Right cardiac atrium (tissue), 5 donors: ENCODE results near the gene SMARCA2. TPM values are rescaled to one million over a fixed set of nuclear protein-coding genes. Genes with fewer than 3 reads are reported as not detected.

Experiments
- ATAC-seq, 2 donors: fragments of 200-7000 bp; cut with Tn5 transposase; one replicate each; pipeline versions ENCODE4 v1.8.0 to v1.9.1; 2020; ENCODE audit warnings: moderate library complexity in 2 of 2, mild to moderate bottlenecking in 1 of 2
- DNase-seq, 3 donors: peaks; one replicate each; pipeline ENCODE4 v3.0.0-alpha.2; 2020
- H3K27ac ChIP-seq: one replicate; pipeline ENCODE4 v1.5.1; 2013; ENCODE audit warnings: mild to moderate bottlenecking, low read length, control low read depth, moderate library complexity
- H3K27me3 ChIP-seq: one replicate; pipeline ENCODE4 v1.6.1; 2013; ENCODE audit not compliant: control insufficient read depth, insufficient read depth
- H3K4me1 ChIP-seq: one replicate; pipeline ENCODE4 v1.6.1; 2013; ENCODE audit warnings: low read length; ENCODE audit not compliant: control insufficient read depth, insufficient read depth
- H3K4me3 ChIP-seq: one replicate; pipeline ENCODE4 v1.5.1; 2013; ENCODE audit warnings: low read length, control low read depth
- H3K9me3 ChIP-seq: one replicate; pipeline ENCODE4 v1.6.1; 2013; ENCODE audit warnings: low read length; ENCODE audit not compliant: control insufficient read depth
- WGBS: extraction: QIAGEN DNeasy Blood & Tissue Kit; methylation state at CpG from one replicate; pipeline ENCODE4 v1.1.7; 2013; 5-methylcytosine and 5-hydroxymethylcytosine counted together
- intact Hi-C, 4 donors: fragments of 100-400 bp; cut with DNase I; formaldehyde crosslinking; loops; one replicate each; pipeline versions ENCODE4 v1.11.0 to v1.14.0; 2022 to 2023
- polyA plus RNA-seq: library from polyadenylated mRNA; stranded (reverse); fragments of 200-250 nt; gene quantifications from one replicate; pipeline ENCODE4 v1.2.3, GENCODE V29; 2013
- total RNA-seq, 4 donors: library from RNA; stranded (reverse); fragmentation: NEBNext Ultra II Directional; extraction: Animal tissue kit (Norgen Biotek cat#: 25700); gene quantifications; one replicate each; pipeline ENCODE4 v1.2.1, GENCODE V29; 2021
- donor health status: healthy with polysubstance abuse.
- donor health status: DM: no; HTN: yes; CAD: no.
- donor health status: DM: no; HTN: no; CAD: no.
- donor health status: DM: no; HTN: yes; CAD: no; lungs with severe emphysema.
- donor health status: DM: yes; HTN: yes; CAD: no.

SMARCA2 gene
- total and polyA plus RNA-seq, 5 donors = 49.3 to 133 (median 104) TPM

GRCh38 chr9:2126331-2126803 lies 111.2 kb downstream of the SMARCA2 start:
- Histone ChIP-seq H3K27me3 (no peaks in the 10 kb centered on the region), H3K27ac (peak overlapping the region; percentile 64), H3K4me3 (peak overlapping the region; percentile 32), H3K9me3 (no peaks in the 10 kb centered on the region), H3K4me1 (peaks cover 7% of the 10 kb centered on the region)
- DNase-seq = peak; percentile 19 to 53 (median 52)
- peak; percentile 51 to 79 for ATAC-seq
- intact Hi-C loops = loop anchor here in 2 of 4 donors (10.0 kb wide), 2 partner anchors 58 to 598 kb away; no protein-coding TSS in a partner anchor
- 19% methylated on average over 4 of the region's 4 CpGs for WGBS

DNA sequence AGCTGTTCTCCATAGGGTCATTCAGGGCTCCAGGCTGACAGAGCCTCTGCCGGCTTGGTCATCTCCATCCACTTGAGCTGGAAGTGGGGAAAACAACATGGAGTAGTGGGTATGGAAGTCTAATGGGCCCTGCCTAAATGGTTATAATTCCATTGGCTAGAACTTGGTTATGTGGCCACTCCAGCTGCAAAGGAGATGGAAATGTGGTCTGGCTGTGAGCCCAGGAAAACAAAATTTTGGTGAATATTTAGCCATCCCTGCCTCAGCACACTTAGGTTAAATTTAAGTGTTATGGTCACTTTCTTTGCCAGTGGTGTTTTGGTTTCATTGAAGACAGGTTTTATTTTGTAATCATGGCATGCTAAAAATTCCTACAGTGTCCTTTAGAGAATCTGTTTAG lies 112.3 kb downstream of the SMARCA2 start:
- Histone ChIP-seq H3K4me3 (no peak overlapping the region), H3K27me3 (no peaks in the 10 kb centered on the region), H3K4me1 (peaks cover 7% of the 10 kb centered on the region), H3K9me3 (no peaks in the 10 kb centered on the region), H3K27ac (no peak overlapping the region)
- 71% methylated on average over 1 of the region's 1 CpG for WGBS
- DNase-seq (no peak), ATAC-seq (no peak)
- intact Hi-C loops = loop anchor here in 2 of 4 donors (10.0 kb wide), 2 partner anchors 57 to 597 kb away; no protein-coding TSS in a partner anchor

DNA sequence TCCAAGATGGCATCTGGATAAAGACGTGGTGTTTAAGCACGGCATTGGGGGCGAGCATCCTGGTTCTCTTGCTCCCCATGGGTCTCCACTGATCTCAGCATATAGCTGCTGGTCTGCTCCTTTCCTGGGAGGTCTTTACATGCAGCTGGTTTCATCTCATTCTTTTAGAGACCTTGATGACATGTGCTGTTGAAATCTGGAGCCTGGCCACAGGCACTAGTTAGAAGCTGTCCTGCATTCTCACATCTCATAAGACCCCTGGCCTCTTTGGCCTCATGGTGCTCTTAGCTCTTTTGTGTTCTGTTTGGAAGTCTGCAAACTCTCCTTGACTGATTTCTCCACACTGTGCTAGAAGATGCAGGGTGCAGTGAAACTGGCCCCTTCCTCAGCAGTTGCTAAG lies 113.0 kb downstream of the SMARCA2 start:
- Histone ChIP-seq H3K27me3 (no peaks in the 10 kb centered on the region), H3K4me1 (peaks cover 7% of the 10 kb centered on the region), H3K9me3 (no peaks in the 10 kb centered on the region), H3K4me3 (no peak overlapping the region), H3K27ac (no peak overlapping the region)
- ATAC-seq (no peak), DNase-seq (peak in 1 of 3 donors; percentile 30)
- intact Hi-C loops = loop anchor here in 2 of 4 donors (10.0 kb wide), 2 partner anchors 57 to 597 kb away; no protein-coding TSS in a partner anchor
- WGBS = 90% methylated on average over 3 of the region's 3 CpGs

- Histone ChIP-seq H3K4me1 (peaks cover 7% of the 10 kb centered on the region), H3K27ac (no peak overlapping the region), H3K4me3 (no peak overlapping the region), H3K27me3 (no peaks in the 10 kb centered on the region), H3K9me3 (no peaks in the 10 kb centered on the region)
- intact Hi-C loops = loop anchor here in 2 of 4 donors (10.0 kb wide), 2 partner anchors 56 to 596 kb away; no protein-coding TSS in a partner anchor
- DNase-seq (no peak), ATAC-seq (no peak)
- 91% methylated on average over 1 of the region's 1 CpG for WGBS
These were observed 113.5 kb downstream of the SMARCA2 start for GRCh38 chr9:2128618-2129017.

- Histone ChIP-seq H3K9me3 (no peaks in the 10 kb centered on the region), H3K4me3 (no peak overlapping the region), H3K4me1 (peaks cover 7% of the 10 kb centered on the region), H3K27ac (no peak overlapping the region), H3K27me3 (no peaks in the 10 kb centered on the region)
- intact Hi-C loops = loop anchor here in 3 of 4 donors (5.0 to 10.0 kb wide), 3 partner anchors 51 to 704 kb away; no protein-coding TSS in a partner anchor
- no peak for DNase-seq
- WGBS = 71% methylated on average over 3 of the region's 3 CpGs
- ATAC-seq = no peak
These were observed 115.8 kb downstream of the SMARCA2 start for GRCh38 chr9:2130941-2131340.

- intact Hi-C loops = loop anchor here in 3 of 4 donors (5.0 to 10.0 kb wide), 3 partner anchors 50 to 702 kb away; no protein-coding TSS in a partner anchor
- H3K4me3 ChIP-seq = no peak overlapping the region
- no peaks in the 10 kb centered on the region for H3K27me3 ChIP-seq
- 50% methylated on average over 3 of the region's 3 CpGs for WGBS
- H3K4me1 ChIP-seq = peaks cover 3% of the 10 kb centered on the region
- no peak for DNase-seq
- peak in 1 of 2 donors; percentile 43 for ATAC-seq
- no peak overlapping the region for H3K27ac ChIP-seq
- H3K9me3 ChIP-seq = no peaks in the 10 kb centered on the region
These were observed 117.4 kb downstream of the SMARCA2 start for GRCh38 chr9:2132484-2133082.

DNA sequence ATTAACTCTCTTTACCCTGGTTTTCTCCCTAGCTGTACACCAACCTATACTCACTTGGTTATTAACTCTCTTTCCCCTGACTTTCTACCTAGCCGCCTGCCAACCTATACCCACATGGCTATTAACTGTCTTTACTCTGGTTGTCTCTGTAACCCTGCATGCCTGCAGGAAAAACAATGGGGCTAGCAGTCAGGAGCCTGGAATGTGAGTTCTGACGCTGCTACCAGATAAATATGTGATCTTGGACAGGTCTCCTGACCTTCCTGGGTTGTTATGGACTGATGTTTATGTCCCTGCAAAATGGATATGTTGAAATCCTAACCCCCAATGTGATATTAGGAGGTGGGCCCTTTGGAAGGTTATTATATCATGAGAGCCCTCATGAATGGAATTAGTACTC lies 119.2 kb downstream of the SMARCA2 start:
- ATAC-seq (no peak), DNase-seq (no peak)
- intact Hi-C loops = loop anchor here in 3 of 4 donors (5.0 to 10.0 kb wide), 3 partner anchors 48 to 700 kb away; no protein-coding TSS in a partner anchor
- Histone ChIP-seq H3K9me3 (no peaks in the 10 kb centered on the region), H3K27ac (no peak overlapping the region), H3K4me1 (peaks cover 1% of the 10 kb centered on the region), H3K27me3 (no peaks in the 10 kb centered on the region), H3K4me3 (no peak overlapping the region)
- WGBS = 70% methylated on average over 2 of the region's 2 CpGs

- intact Hi-C loops = loop anchor here in 3 of 4 donors (10.0 kb wide), 2 partner anchors 676 to 696 kb away; no protein-coding TSS in a partner anchor
- peak in 1 of 2 donors; percentile 38 for ATAC-seq
- WGBS = 72% methylated on average over 4 of the region's 4 CpGs
- no peak overlapping the region for H3K27ac ChIP-seq
- H3K27me3 ChIP-seq = no peaks in the 10 kb centered on the region
- DNase-seq = peak in 1 of 3 donors; percentile 69
- H3K4me1 ChIP-seq = peaks cover 4% of the 10 kb centered on the region
- no peak overlapping the region for H3K4me3 ChIP-seq
- H3K9me3 ChIP-seq = no peaks in the 10 kb centered on the region
These were observed 123.5 kb downstream of the SMARCA2 start for GRCh38 chr9:2138646-2139045.

DNA sequence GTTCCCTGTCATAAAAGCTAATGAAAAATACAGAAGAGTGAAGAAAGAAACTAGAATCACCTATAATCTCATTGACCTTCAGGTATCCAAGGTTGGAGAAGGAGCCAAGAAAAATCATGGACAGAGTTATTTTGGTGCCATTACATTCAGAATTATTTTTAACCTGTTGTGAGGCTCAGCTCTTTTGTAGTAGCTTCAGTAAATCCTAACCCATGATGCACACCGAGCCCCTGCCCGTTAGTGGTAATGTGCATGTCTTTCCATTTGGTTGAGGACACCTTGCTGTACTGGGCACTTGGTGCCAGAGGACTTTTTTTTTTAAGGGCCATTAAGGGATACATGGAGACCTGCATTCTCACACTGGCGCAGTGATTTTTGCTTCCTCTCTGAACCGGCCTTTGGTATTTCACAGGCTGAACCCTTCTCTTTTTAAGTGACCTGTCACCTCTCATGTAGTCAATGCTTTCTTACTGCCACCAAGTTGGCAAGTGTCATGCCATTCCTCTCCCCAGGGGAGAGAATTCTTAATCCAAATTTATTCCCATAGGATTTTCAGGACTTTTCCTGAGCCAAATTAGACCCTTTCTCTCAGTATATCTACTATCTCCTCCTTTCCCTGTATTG lies 125.6 kb downstream of the SMARCA2 start:
- no peaks in the 10 kb centered on the region for H3K9me3 ChIP-seq
- no peaks in the 10 kb centered on the region for H3K27me3 ChIP-seq
- H3K4me1 ChIP-seq = peaks cover 4% of the 10 kb centered on the region
- H3K4me3 ChIP-seq = no peak overlapping the region
- WGBS = 81% methylated on average over 4 of the region's 4 CpGs
- peak overlapping the region; percentile 23 for H3K27ac ChIP-seq
- intact Hi-C loops = no loop called here
- DNase-seq (peak in 1 of 3 donors; percentile 19), ATAC-seq (peak in 1 of 2 donors; percentile 7)

DNA sequence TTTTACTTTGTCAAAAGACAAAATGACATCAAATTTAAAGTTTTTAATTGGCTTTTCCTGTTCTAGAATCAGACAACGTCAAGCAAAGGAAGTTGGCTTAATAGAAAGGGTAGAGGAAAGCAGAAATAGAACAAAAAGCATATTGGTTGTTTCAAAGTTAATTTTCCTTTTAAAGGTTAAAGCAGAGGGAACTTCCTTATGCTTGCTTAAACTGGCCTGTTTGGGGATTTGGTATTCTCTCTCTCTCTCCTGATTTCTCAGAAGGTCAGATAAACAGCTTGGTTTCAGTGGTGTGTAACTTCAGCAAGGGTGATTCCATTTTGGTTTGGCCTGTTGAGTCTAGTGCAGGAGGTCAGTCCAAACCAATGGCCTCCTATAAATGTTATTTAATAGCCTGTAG lies 127.1 kb downstream of the SMARCA2 start:
- no peak for DNase-seq
- Histone ChIP-seq H3K4me1 (peaks cover 4% of the 10 kb centered on the region), H3K4me3 (no peak overlapping the region), H3K27ac (no peak overlapping the region), H3K9me3 (no peaks in the 10 kb centered on the region), H3K27me3 (no peaks in the 10 kb centered on the region)
- ATAC-seq = no peak
- WGBS = 46% methylated on average over 1 of the region's 1 CpG
- intact Hi-C loops = no loop called here

GRCh38 chr9:2144619-2145018 lies 129.5 kb downstream of the SMARCA2 start:
- Histone ChIP-seq H3K9me3 (no peaks in the 10 kb centered on the region), H3K27me3 (no peaks in the 10 kb centered on the region), H3K27ac (no peak overlapping the region), H3K4me3 (no peak overlapping the region), H3K4me1 (peaks cover 4% of the 10 kb centered on the region)
- no peak for DNase-seq
- intact Hi-C loops = no loop called here
- WGBS = 96% methylated on average over 3 of the region's 3 CpGs
- ATAC-seq = no peak
